GM23248 (cell line): ENCODE results near the gene SUFU. TPM values are rescaled to one million over a fixed set of nuclear protein-coding genes. Genes with fewer than 3 reads are reported as not detected.

ENCODE experiments used
- DNase-seq: peaks from one replicate; pipeline ENCODE4 v3.0.0-alpha.2; 2015
- H2AFZ ChIP-seq: fragments of 200-600 bp; sonication (generic); 2 replicates; pipeline ENCODE4 v1.6.1; 2016; ENCODE audit warnings: antibody characterized with exemption
- H3F3A ChIP-seq: fragments of 200-600 bp; sonication (generic); 2 replicates; pipeline ENCODE4 v1.6.1; 2016; ENCODE audit warnings: mild to moderate bottlenecking, antibody characterized with exemption, mixed run types; ENCODE audit not compliant: insufficient read depth
- H3K27ac ChIP-seq: fragments of 200-600 bp; sonication (generic); 2 replicates; pipeline ENCODE4 v1.5.1; 2016; ENCODE audit warnings: mild to moderate bottlenecking
- H3K27me3 ChIP-seq: fragments of 200-600 bp; sonication (generic); replicated peaks from 2 replicates; pipeline ENCODE4 v1.6.1; 2016; ENCODE audit warnings: mild to moderate bottlenecking; ENCODE audit not compliant: insufficient read depth
- H3K36me3 ChIP-seq: fragments of 200-600 bp; sonication (generic); 2 replicates; pipeline ENCODE4 v1.6.1; 2016; ENCODE audit warnings: low read depth, mild to moderate bottlenecking
- H3K4me1 ChIP-seq: fragments of 200-600 bp; sonication (generic); 2 replicates; pipeline ENCODE4 v1.6.1; 2016; ENCODE audit warnings: mild to moderate bottlenecking; ENCODE audit not compliant: insufficient read depth
- H3K4me2 ChIP-seq: fragments of 200-600 bp; sonication (generic); one replicate; pipeline ENCODE4 v1.6.1; 2016; ENCODE audit warnings: mild to moderate bottlenecking; ENCODE audit not compliant: unreplicated experiment
- H3K4me3 ChIP-seq: fragments of 200-600 bp; sonication (generic); 2 replicates; pipeline ENCODE4 v1.5.1; 2016; ENCODE audit warnings: mild to moderate bottlenecking
- H3K79me2 ChIP-seq: fragments of 200-600 bp; sonication (generic); 2 replicates; pipeline ENCODE4 v1.6.1; 2016; ENCODE audit warnings: mild to moderate bottlenecking; ENCODE audit not compliant: insufficient read depth
- H3K9ac ChIP-seq: fragments of 200-600 bp; sonication (generic); 2 replicates; pipeline ENCODE4 v1.6.1; 2016; ENCODE audit warnings: mild to moderate bottlenecking
- H3K9me2 ChIP-seq: fragments of 200-600 bp; sonication (generic); 2 replicates; pipeline ENCODE4 v1.6.1; 2016; ENCODE audit warnings: mixed run types, mild to moderate bottlenecking, moderate library complexity; ENCODE audit not compliant: insufficient read depth
- H3K9me3 ChIP-seq: fragments of 200-600 bp; sonication (generic); one replicate; pipeline ENCODE4 v1.6.1; 2017; ENCODE audit warnings: low read depth
- H4K20me1 ChIP-seq: fragments of 200-600 bp; sonication (generic); 2 replicates; pipeline ENCODE4 v1.6.0; 2016; ENCODE audit not compliant: insufficient read depth
- EZH2 ChIP-seq: fragments of 200-600 bp; sonication (generic); IDR thresholded peaks from 2 replicates; pipeline ENCODE4 v1.6.1; 2018; ENCODE audit warnings: antibody characterized with exemption, mild to moderate bottlenecking; ENCODE audit not compliant: insufficient read depth, poor library complexity, severe bottlenecking
- EZH2phosphoT487 ChIP-seq: fragments of 200-600 bp; sonication (generic); IDR thresholded peaks from 2 replicates; pipeline ENCODE4 v1.6.1; 2018; ENCODE audit warnings: antibody characterized with exemption, moderate library complexity, mild to moderate bottlenecking, low read depth; ENCODE audit not compliant: insufficient read depth
- WGBS, 2 experiments: methylation state at CpG; one replicate each; pipeline ENCODE4 v1.1.6; 2015 to 2017; ENCODE audit warnings: low lambda C conversion rate in 2 of 2, low coverage in 1 of 2; ENCODE audit errors: missing lambda C conversion rate in 2 of 2; 5-methylcytosine and 5-hydroxymethylcytosine counted together
- in situ Hi-C: fragments of 300-500 bp; cut with MboI; formaldehyde crosslinking; loops from 2 replicates; pipeline ENCODE4 v1.15.0; 2020
- polyA plus RNA-seq: library from polyadenylated mRNA; unstranded; fragments of >200 nt; fragmentation: Nextera tagmentation; extraction: Ambion mirVana; gene quantifications from 2 replicates; pipeline ENCODE4 v1.2.1, GENCODE V29; 2016
- total RNA-seq: library from RNA; depleted of rRNA; stranded (reverse); fragments of >200 nt; shearing (Covaris generic); gene quantifications from 2 replicates; pipeline ENCODE4 v1.2.3, GENCODE V29; 2014

SUFU gene
- total and polyA plus RNA-seq, 2 experiments from 2014 or later, result 3.1 to 5.0 TPM

DNA sequence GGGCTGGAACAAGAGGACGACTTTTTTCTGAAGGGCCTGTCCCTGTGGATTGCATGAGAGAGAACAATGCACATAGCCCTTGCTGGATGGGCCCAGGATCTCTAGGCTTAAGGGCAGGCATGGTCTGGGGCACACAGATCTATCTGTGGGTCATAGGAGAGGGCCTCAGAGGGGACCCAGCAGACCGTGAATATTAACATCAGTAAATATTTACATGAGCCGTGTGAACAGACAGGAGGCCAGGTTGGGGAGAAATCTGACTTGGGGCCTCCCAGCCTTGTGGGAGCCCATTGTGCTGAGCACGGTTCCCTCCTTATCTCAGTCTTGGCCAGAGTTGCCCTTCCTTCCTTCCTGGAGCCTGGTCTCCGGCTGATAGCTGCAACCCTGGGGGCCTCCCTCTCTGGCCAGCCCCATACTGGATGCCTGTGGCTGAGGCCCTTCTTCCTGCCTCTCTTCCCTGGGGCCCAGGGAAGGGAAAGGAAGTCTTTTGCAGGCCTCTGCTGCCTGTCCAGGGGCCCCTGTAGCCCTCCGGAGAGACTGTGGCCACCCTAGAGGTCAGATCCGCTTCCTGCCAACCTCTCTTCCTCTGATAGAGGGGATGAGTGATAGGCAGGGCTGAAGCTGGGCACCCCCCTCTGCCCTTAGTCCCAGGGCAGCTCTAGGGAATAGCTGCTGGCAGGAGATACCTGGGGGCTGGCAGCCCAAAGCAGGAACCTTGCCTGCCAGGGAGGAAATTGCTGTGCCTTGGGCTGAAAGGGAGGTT is 96.0 kb downstream of the SUFU start:
- WGBS, 2 experiments, result 74 to 80% methylated on average over 7 of the region's 7 CpGs
- Histone ChIP-seq H3K4me3 (no peak overlapping the region), H2AFZ (no peak overlapping the region), H3K4me1 (peaks cover 31% of the 10 kb centered on the region), H3K36me3 (no peaks in the 10 kb centered on the region), H3K79me2 (no peaks in the 10 kb centered on the region), H3F3A (peaks cover 33% of the 10 kb centered on the region), H3K27me3 (no peaks in the 10 kb centered on the region), H4K20me1 (no peaks in the 10 kb centered on the region), H3K4me2 (no peak overlapping the region), H3K9me2 (no peaks in the 10 kb centered on the region), H3K27ac (no peak overlapping the region), H3K9ac (no peak overlapping the region), H3K9me3 (no peaks in the 10 kb centered on the region)
- in situ Hi-C loops, result no loop called here
- no peak for TF ChIP-seq EZH2phosphoT487
- TF ChIP-seq EZH2, result no peak
- no peak for DNase-seq

DNA sequence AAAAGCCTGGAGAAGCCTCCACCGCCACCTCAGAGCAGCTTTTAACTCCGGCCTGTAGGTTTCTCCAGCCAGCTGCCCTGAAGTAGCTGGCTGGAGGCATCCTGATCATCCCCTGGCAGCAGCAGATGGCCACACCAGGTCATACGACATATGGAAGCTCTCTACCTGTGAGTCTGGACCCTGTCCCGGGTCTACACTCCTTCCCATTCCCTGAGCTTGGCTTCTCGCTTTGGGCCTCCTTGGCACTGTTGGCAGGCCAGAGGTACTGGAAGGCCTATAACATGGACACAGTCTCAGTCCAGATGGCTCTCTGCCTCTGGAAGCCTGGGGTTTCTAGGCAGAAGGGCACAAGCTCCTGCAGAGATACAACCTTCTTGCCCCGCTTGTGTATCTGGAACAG is 97.0 kb downstream of the SUFU start:
- H3K79me2 ChIP-seq, result no peaks in the 10 kb centered on the region
- WGBS, 2 experiments, result 94 to 95% methylated on average over 6 of the region's 6 CpGs
- H3K9ac ChIP-seq, result no peak overlapping the region
- in situ Hi-C loops, result no loop called here
- H3K9me2 ChIP-seq, result no peaks in the 10 kb centered on the region
- no peaks in the 10 kb centered on the region for H3K27me3 ChIP-seq
- H2AFZ ChIP-seq, result no peak overlapping the region
- peaks cover 42% of the 10 kb centered on the region for H3F3A ChIP-seq
- H3K27ac ChIP-seq, result no peak overlapping the region
- peaks cover 42% of the 10 kb centered on the region for H3K4me1 ChIP-seq
- H3K36me3 ChIP-seq, result no peaks in the 10 kb centered on the region
- H4K20me1 ChIP-seq, result no peaks in the 10 kb centered on the region
- no peak for TF ChIP-seq EZH2
- TF ChIP-seq EZH2phosphoT487, result no peak
- H3K4me3 ChIP-seq, result no peak overlapping the region
- no peak for DNase-seq
- no peak overlapping the region for H3K4me2 ChIP-seq
- no peaks in the 10 kb centered on the region for H3K9me3 ChIP-seq

- H3K36me3 ChIP-seq, result no peaks in the 10 kb centered on the region
- TF ChIP-seq EZH2 (no peak), EZH2phosphoT487 (no peak)
- peak overlapping the region; percentile 87 for H3K27ac ChIP-seq
- no peak overlapping the region for H3K4me3 ChIP-seq
- H3K9me2 ChIP-seq, result no peaks in the 10 kb centered on the region
- no peak overlapping the region for H2AFZ ChIP-seq
- no peaks in the 10 kb centered on the region for H3K27me3 ChIP-seq
- H4K20me1 ChIP-seq, result no peaks in the 10 kb centered on the region
- peak overlapping the region; percentile 47 for H3K9ac ChIP-seq
- H3K79me2 ChIP-seq, result no peaks in the 10 kb centered on the region
- in situ Hi-C loops, result no loop called here
- H3K4me1 ChIP-seq, result peaks cover 48% of the 10 kb centered on the region
- H3K9me3 ChIP-seq, result no peaks in the 10 kb centered on the region
- no peak for DNase-seq
- H3F3A ChIP-seq, result peaks cover 46% of the 10 kb centered on the region
- H3K4me2 ChIP-seq, result peak overlapping the region; percentile 46
- WGBS, 2 experiments, result 84% methylated on average over 9 of the region's 9 CpGs
Observed at GRCh38 chr10:102601639-102602038, 97.9 kb downstream of the SUFU start.

- no peaks in the 10 kb centered on the region for H4K20me1 ChIP-seq
- H3K27me3 ChIP-seq, result no peaks in the 10 kb centered on the region
- H3K9me3 ChIP-seq, result no peaks in the 10 kb centered on the region
- in situ Hi-C loops, result no loop called here
- H3F3A ChIP-seq, result peaks cover 46% of the 10 kb centered on the region
- no peaks in the 10 kb centered on the region for H3K79me2 ChIP-seq
- H3K4me2 ChIP-seq, result peak overlapping the region; percentile 46
- no peaks in the 10 kb centered on the region for H3K36me3 ChIP-seq
- peak; percentile 78 for DNase-seq
- no peaks in the 10 kb centered on the region for H3K9me2 ChIP-seq
- peak overlapping the region; percentile 87 for H3K27ac ChIP-seq
- 29 to 33% methylated on average over 4 of the region's 4 CpGs for WGBS, 2 experiments
- 0 out of 2 replicates have a peak overlapping the region, but pooled peaks have one; percentile 2 for H2AFZ ChIP-seq
- peak overlapping the region; percentile 47 for H3K9ac ChIP-seq
- no peak for TF ChIP-seq EZH2phosphoT487
- no peak for TF ChIP-seq EZH2
- H3K4me3 ChIP-seq, result no peak overlapping the region
- peaks cover 48% of the 10 kb centered on the region for H3K4me1 ChIP-seq
Observed at GRCh38 chr10:102602272-102603045, 98.7 kb downstream of the SUFU start.
